Activated naive CD4-positive, alpha-beta T cell treated with anti-CD3 and anti-CD28 coated beads, Interleukin-2, amount 10 ng/mL, durations not matched to agents 7 days and 5 days (primary cell): ENCODE results near the gene AMZ2.
"Not testable (repeated sequence)": the region's sequence is repeated elsewhere in the genome, so short reads cannot be mapped to it uniquely, and the experiment has no call there.

Experiments used
- CTCF ChIA-PET: fragments of 350-600 bp; sonication (Branson Sonifier 250); formaldehyde crosslinking; loops from one replicate; lab custom pipeline; 2021; ENCODE audit warnings: antibody characterized with exemption; lab: Charles Lee
- DNase-seq: peaks from one replicate; pipeline ENCODE4 v3.0.0-alpha.2; 2020
- H3K27ac Mint-ChIP-seq: one replicate; pipeline ENCODE4 v1.8.0; 2021; ENCODE audit warnings: mild to moderate bottlenecking, moderate library complexity, mixed read lengths
- H3K27me3 Mint-ChIP-seq: one replicate; pipeline ENCODE4 v1.8.0; 2021; ENCODE audit warnings: mild to moderate bottlenecking, mixed read lengths
- H3K36me3 Mint-ChIP-seq: one replicate; pipeline ENCODE4 v1.8.0; 2021; ENCODE audit warnings: mixed read lengths
- H3K4me1 Mint-ChIP-seq: one replicate; pipeline ENCODE4 v1.8.0; 2021; ENCODE audit warnings: mixed read lengths
- H3K4me3 Mint-ChIP-seq: one replicate; pipeline ENCODE4 v1.8.0; 2021; ENCODE audit warnings: mild to moderate bottlenecking, moderate library complexity, mixed read lengths
- H3K9me3 Mint-ChIP-seq: one replicate; pipeline ENCODE4 v1.8.0; 2021; ENCODE audit warnings: mixed read lengths

The AMZ2 gene

GRCh38 chr17:68248891-68249290 is 1.0 kb downstream of the AMZ2 start:
- H3K9me3 Mint-ChIP-seq = no peaks in the 10 kb centered on the region
- H3K36me3 Mint-ChIP-seq = peaks cover 37% of the 10 kb centered on the region
- DNase-seq = no peak
- CTCF ChIA-PET = interaction anchor here (0.7 to 2.5 kb wide), 8 partner anchors 12 to 166 kb away, joined by 3 to 12 read pairs (median 4); no protein-coding TSS in a partner anchor
- H3K27me3 Mint-ChIP-seq = no peaks in the 10 kb centered on the region
- peak overlapping the region; percentile 95 for H3K27ac Mint-ChIP-seq
- H3K4me3 Mint-ChIP-seq = peak overlapping the region; percentile 85
- peaks cover 54% of the 10 kb centered on the region for H3K4me1 Mint-ChIP-seq

GRCh38 chr17:68249354-68249765 is 1.5 kb downstream of the AMZ2 start:
- Mint-ChIP-seq H3K27me3 (no peaks in the 10 kb centered on the region), H3K4me1 (peaks cover 58% of the 10 kb centered on the region), H3K36me3 (peaks cover 41% of the 10 kb centered on the region), H3K4me3 (peak overlapping the region; percentile 85), H3K9me3 (no peaks in the 10 kb centered on the region), H3K27ac (peak overlapping the region; percentile 95)
- DNase-seq = peak; percentile 36
- CTCF ChIA-PET = interaction anchor here (0.7 to 2.5 kb wide), 8 partner anchors 13 to 188 kb away, joined by 3 to 12 read pairs (median 4); no protein-coding TSS in a partner anchor

- Mint-ChIP-seq H3K4me3 (peak overlapping the region; percentile 11), H3K4me1 (peaks cover 86% of the 10 kb centered on the region), H3K27ac (peak overlapping the region; percentile 90), H3K36me3 (peaks cover 66% of the 10 kb centered on the region)
- not testable (repeated sequence) for DNase-seq, H3K27me3 Mint-ChIP-seq, H3K9me3 Mint-ChIP-seq
- CTCF ChIA-PET = interaction anchor here (1.8 to 2.3 kb wide), 2 partner anchors 9 to 80 kb away, joined by 7 to 13 read pairs; no protein-coding TSS in a partner anchor
Observed at GRCh38 chr17:68253426-68253825, 5.6 kb downstream of the AMZ2 start.

GRCh38 chr17:68255151-68255550 is 7.3 kb downstream of the AMZ2 start:
- Mint-ChIP-seq H3K9me3 (no peaks in the 10 kb centered on the region), H3K36me3 (peaks cover 64% of the 10 kb centered on the region), H3K4me3 (no peak overlapping the region), H3K27ac (peak overlapping the region; percentile 82), H3K4me1 (peaks cover 84% of the 10 kb centered on the region), H3K27me3 (no peaks in the 10 kb centered on the region)
- no peak for DNase-seq
- CTCF ChIA-PET = interaction anchor here (1.0 to 1.1 kb wide), 2 partner anchors 18 to 181 kb away, joined by 3 read pairs; no protein-coding TSS in a partner anchor

- Mint-ChIP-seq H3K4me3 (peak overlapping the region; percentile 3), H3K9me3 (no peaks in the 10 kb centered on the region), H3K27me3 (no peaks in the 10 kb centered on the region), H3K4me1 (peaks cover 85% of the 10 kb centered on the region), H3K36me3 (peaks cover 59% of the 10 kb centered on the region), H3K27ac (peak overlapping the region; percentile 82)
- DNase-seq = no peak
- CTCF ChIA-PET = interaction anchor here (1.1 kb wide), 1 partner anchor 181 kb away, joined by 3 read pairs; no protein-coding TSS in a partner anchor
Observed at GRCh38 chr17:68255731-68256538, 8.1 kb downstream of the AMZ2 start.

GRCh38 chr17:68256701-68257100 is 8.9 kb downstream of the AMZ2 start:
- H3K4me3 Mint-ChIP-seq, CTCF ChIA-PET: not testable (repeated sequence)
- peaks cover 57% of the 10 kb centered on the region for H3K36me3 Mint-ChIP-seq

GRCh38 chr17:68257934-68258333 is 10.1 kb downstream of the AMZ2 start:
- Mint-ChIP-seq H3K9me3 (no peaks in the 10 kb centered on the region), H3K27me3 (no peaks in the 10 kb centered on the region), H3K27ac (peak overlapping the region; percentile 89), H3K4me3 (no peak overlapping the region), H3K4me1 (peaks cover 92% of the 10 kb centered on the region), H3K36me3 (peaks cover 50% of the 10 kb centered on the region)
- CTCF ChIA-PET = interaction anchor here (0.6 to 1.7 kb wide), 4 partner anchors 13 to 204 kb away, joined by 3 to 6 read pairs (median 4); no protein-coding TSS in a partner anchor
- no peak for DNase-seq

More at GRCh38 chr17:68256701-68257100, 8.9 kb downstream of the AMZ2 start:
- H3K9me3 Mint-ChIP-seq, DNase-seq, H3K27me3 Mint-ChIP-seq: not testable (repeated sequence)
- peak overlapping the region; percentile 82 for H3K27ac Mint-ChIP-seq
- H3K4me1 Mint-ChIP-seq = peaks cover 92% of the 10 kb centered on the region

GRCh38 chr17:68258890-68259647 is 11.2 kb downstream of the AMZ2 start:
- Mint-ChIP-seq H3K36me3 (peaks cover 41% of the 10 kb centered on the region), H3K27ac (peak overlapping the region; percentile 89), H3K4me1 (peaks cover 86% of the 10 kb centered on the region), H3K4me3 (peak overlapping the region; percentile 63)
- not testable (repeated sequence) for H3K9me3 Mint-ChIP-seq, H3K27me3 Mint-ChIP-seq
- peak; percentile 84 for DNase-seq
- CTCF ChIA-PET = interaction anchor here (0.6 to 1.9 kb wide), 5 partner anchors 14 to 203 kb away, joined by 3 to 6 read pairs (median 5); no protein-coding TSS in a partner anchor

- Mint-ChIP-seq H3K4me3 (peak overlapping the region; percentile 63), H3K36me3 (peaks cover 38% of the 10 kb centered on the region), H3K4me1 (peaks cover 81% of the 10 kb centered on the region), H3K27ac (peak overlapping the region; percentile 89)
- H3K27me3 Mint-ChIP-seq, DNase-seq, H3K9me3 Mint-ChIP-seq: not testable (repeated sequence)
- CTCF ChIA-PET = interaction anchor here (1.4 to 1.9 kb wide), 3 partner anchors 139 to 202 kb away, joined by 4 to 6 read pairs (median 6); no protein-coding TSS in a partner anchor
Observed at GRCh38 chr17:68259648-68259951, 11.8 kb downstream of the AMZ2 start.

GRCh38 chr17:68260051-68260762 is 12.4 kb downstream of the AMZ2 start:
- H3K27ac Mint-ChIP-seq = peak overlapping the region; percentile 71
- H3K4me3 Mint-ChIP-seq = no peak overlapping the region
- no peaks in the 10 kb centered on the region for H3K9me3 Mint-ChIP-seq
- no peak for DNase-seq
- peaks cover 75% of the 10 kb centered on the region for H3K4me1 Mint-ChIP-seq
- peaks cover 33% of the 10 kb centered on the region for H3K36me3 Mint-ChIP-seq
- CTCF ChIA-PET = interaction anchor here (1.1 to 6.0 kb wide), 4 partner anchors 88 to 204 kb away, joined by 3 to 122 read pairs (median 6); no protein-coding TSS in a partner anchor
- H3K27me3 Mint-ChIP-seq = no peaks in the 10 kb centered on the region

GRCh38 chr17:68262467-68262866 is 14.6 kb downstream of the AMZ2 start:
- CTCF ChIA-PET = interaction anchor here (0.8 to 6.0 kb wide), 16 partner anchors 10 to 201 kb away, joined by 3 to 122 read pairs (median 6); partner anchors contain the start of gene AMZ2
- H3K4me1 Mint-ChIP-seq = peaks cover 56% of the 10 kb centered on the region
- DNase-seq, H3K9me3 Mint-ChIP-seq, H3K4me3 Mint-ChIP-seq, H3K27ac Mint-ChIP-seq, H3K27me3 Mint-ChIP-seq: not testable (repeated sequence)
- peaks cover 13% of the 10 kb centered on the region for H3K36me3 Mint-ChIP-seq

GRCh38 chr17:68263101-68263681 is 15.3 kb downstream of the AMZ2 start:
- not testable (repeated sequence) for DNase-seq, H3K4me3 Mint-ChIP-seq, H3K27ac Mint-ChIP-seq, H3K9me3 Mint-ChIP-seq, H3K27me3 Mint-ChIP-seq, H3K36me3 Mint-ChIP-seq
- CTCF ChIA-PET = interaction anchor here (0.8 to 6.0 kb wide), 21 partner anchors 11 to 199 kb away, joined by 3 to 122 read pairs (median 6); partner anchors contain the start of genes AMZ2, ARSG and SLC16A6
- peaks cover 49% of the 10 kb centered on the region for H3K4me1 Mint-ChIP-seq

- not testable (repeated sequence) for H3K9me3 Mint-ChIP-seq, DNase-seq, H3K27ac Mint-ChIP-seq, H3K4me3 Mint-ChIP-seq, H3K27me3 Mint-ChIP-seq
- peaks cover 26% of the 10 kb centered on the region for H3K4me1 Mint-ChIP-seq
- CTCF ChIA-PET = interaction anchor here (1.9 to 6.0 kb wide), 3 partner anchors 133 to 196 kb away, joined by 12 to 122 read pairs (median 22); no protein-coding TSS in a partner anchor
- peaks cover 14% of the 10 kb centered on the region for H3K36me3 Mint-ChIP-seq
Observed at GRCh38 chr17:68265833-68266232, 18.0 kb downstream of the AMZ2 start.
